Activated T-cell treated with anti-CD3 and anti-CD28 coated beads for 24 hours (primary cell): ENCODE results near the gene JPH3.

ENCODE experiments used
- DNase-seq: peaks from one replicate; pipeline ENCODE4 v3.0.0-alpha.2; 2020; ENCODE audit warnings: low read depth

Gene JPH3

GRCh38 chr16:87602001-87602775 lies at the start of gene JPH3:
Gene JPH3 (plus strand): TSS chr16:87602508. CDS start chr16:87603147, 639 bp downstream.
- DNase-seq: no peak

- DNase-seq: no peak
These were observed 49.3 kb upstream of the JPH3 start for GRCh38 chr16:87552772-87553573.

- DNase-seq: no peak
These were observed 47.4 kb upstream of the JPH3 start for GRCh38 chr16:87554754-87555427.

GRCh38 chr16:87555647-87556046 lies 46.7 kb upstream of the JPH3 start:
- DNase-seq: no peak

- DNase-seq: no peak
These were observed 45.3 kb upstream of the JPH3 start for GRCh38 chr16:87556941-87557459.

GRCh38 chr16:87558682-87559081 lies 43.6 kb upstream of the JPH3 start:
- DNase-seq: no peak

- no peak for DNase-seq
These were observed 42.4 kb upstream of the JPH3 start for GRCh38 chr16:87559945-87560344.

GRCh38 chr16:87560428-87561199 lies 41.7 kb upstream of the JPH3 start:
- peak; percentile 19 for DNase-seq

- DNase-seq: no peak
These were observed 40.9 kb upstream of the JPH3 start for GRCh38 chr16:87561200-87562105.

GRCh38 chr16:87562201-87562600 lies 40.1 kb upstream of the JPH3 start:
- no peak for DNase-seq

- DNase-seq: no peak
These were observed 39.3 kb upstream of the JPH3 start for GRCh38 chr16:87563022-87563421.

GRCh38 chr16:87563714-87564523 lies 38.4 kb upstream of the JPH3 start:
- no peak for DNase-seq

- DNase-seq: no peak
These were observed 37.9 kb upstream of the JPH3 start for GRCh38 chr16:87564524-87564778.

GRCh38 chr16:87569601-87570571 lies 32.4 kb upstream of the JPH3 start:
- no peak for DNase-seq

GRCh38 chr16:87570572-87570937 lies 31.8 kb upstream of the JPH3 start:
- no peak for DNase-seq

GRCh38 chr16:87570938-87571867 lies 31.1 kb upstream of the JPH3 start:
- no peak for DNase-seq

- DNase-seq: no peak
These were observed 30.5 kb upstream of the JPH3 start for GRCh38 chr16:87571868-87572244.

GRCh38 chr16:87572959-87573358 lies 29.3 kb upstream of the JPH3 start:
- no peak for DNase-seq
